Peyer's patch (tissue), 4 donors: ENCODE results near the gene SFI1. TPM values are rescaled to one million over a fixed set of nuclear protein-coding genes. Genes with fewer than 3 reads are reported as not detected.

Experiments
- DNase-seq, 3 donors: peaks; one replicate each; pipeline ENCODE4 v3.0.0-alpha.2; 2017 to 2019
- H3K27ac ChIP-seq, 4 donors: fragments of 200-600 bp; sonication (generic); one replicate each; pipeline ENCODE4 v1.5.1; 2016 to 2019
- H3K27me3 ChIP-seq, 2 donors: fragments of 200-600 bp; sonication (generic); one replicate each; pipeline ENCODE4 v1.5.1; 2019
- H3K36me3 ChIP-seq, 3 donors: fragments of 200-600 bp; sonication (generic); one replicate each; pipeline ENCODE4 v1.5.1; 2016 to 2019
- H3K4me1 ChIP-seq, 4 donors: fragments of 200-600 bp; sonication (generic); one replicate each; pipeline ENCODE4 v1.5.1; 2016 to 2019
- H3K4me3 ChIP-seq, 4 donors: fragments of 200-600 bp; sonication (generic); 1 replicate in 3 of 4; 2 replicates in 1 of 4; pipeline ENCODE4 v1.5.1; 2016 to 2019; ENCODE audit warnings: mild to moderate bottlenecking in 1 of 4
- H3K9me3 ChIP-seq, 4 donors: fragments of 200-600 bp; sonication (generic); one replicate each; pipeline ENCODE4 v1.5.1; 2016 to 2019; ENCODE audit warnings: mild to moderate bottlenecking in 1 of 4
- POLR2A ChIP-seq, 2 donors: fragments of 450-650 bp; IDR thresholded peaks; one replicate each; pipeline ENCODE4 v1.5.1; 2017; ENCODE audit warnings: antibody characterized with exemption in 2 of 2, mild to moderate bottlenecking in 2 of 2, moderate library complexity in 2 of 2
- total RNA-seq, 4 donors: library from RNA; depleted of rRNA; stranded (reverse); fragments of >200 nt; gene quantifications; one replicate each; pipeline ENCODE4 v1.1.0, GENCODE V29; 2016
- TF ChIP-seq, protein P1 (sequence below), 6 experiments: fragments of 450-650 bp in 4 of 6; fragments of 200-600 bp in 2 of 6; sonication (generic) in 1 of 6; IDR thresholded peaks; one replicate each; pipeline ENCODE4 v1.5.1; 2017 to 2019; ENCODE audit warnings: antibody characterized with exemption in 6 of 6, mild to moderate bottlenecking in 3 of 6, moderate library complexity in 1 of 6

The SFI1 gene
- total RNA-seq, 4 donors from 2014 or later = 124 to 307 (median 198) TPM

- Histone ChIP-seq H3K27ac (no peak overlapping the region), H3K4me1 (no peaks in the 10 kb centered on the region), H3K36me3 (peaks cover 0 to 27% (median 0%) of the 10 kb centered on the region in 3 donors), H3K9me3 (no peaks in the 10 kb centered on the region), H3K27me3 (no peaks in the 10 kb centered on the region), H3K4me3 (no peak overlapping the region)
- TF ChIP-seq, protein P1, sequence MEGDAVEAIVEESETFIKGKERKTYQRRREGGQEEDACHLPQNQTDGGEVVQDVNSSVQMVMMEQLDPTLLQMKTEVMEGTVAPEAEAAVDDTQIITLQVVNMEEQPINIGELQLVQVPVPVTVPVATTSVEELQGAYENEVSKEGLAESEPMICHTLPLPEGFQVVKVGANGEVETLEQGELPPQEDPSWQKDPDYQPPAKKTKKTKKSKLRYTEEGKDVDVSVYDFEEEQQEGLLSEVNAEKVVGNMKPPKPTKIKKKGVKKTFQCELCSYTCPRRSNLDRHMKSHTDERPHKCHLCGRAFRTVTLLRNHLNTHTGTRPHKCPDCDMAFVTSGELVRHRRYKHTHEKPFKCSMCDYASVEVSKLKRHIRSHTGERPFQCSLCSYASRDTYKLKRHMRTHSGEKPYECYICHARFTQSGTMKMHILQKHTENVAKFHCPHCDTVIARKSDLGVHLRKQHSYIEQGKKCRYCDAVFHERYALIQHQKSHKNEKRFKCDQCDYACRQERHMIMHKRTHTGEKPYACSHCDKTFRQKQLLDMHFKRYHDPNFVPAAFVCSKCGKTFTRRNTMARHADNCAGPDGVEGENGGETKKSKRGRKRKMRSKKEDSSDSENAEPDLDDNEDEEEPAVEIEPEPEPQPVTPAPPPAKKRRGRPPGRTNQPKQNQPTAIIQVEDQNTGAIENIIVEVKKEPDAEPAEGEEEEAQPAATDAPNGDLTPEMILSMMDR (IDR thresholded peaks at IDR 0.05) = no peak
- no peak for TF ChIP-seq POLR2A (IDR thresholded peaks at IDR 0.05)
- no peak for DNase-seq
Measured at GRCh38 chr22:31578171-31578570, 81.8 kb downstream of the SFI1 start.

DNA sequence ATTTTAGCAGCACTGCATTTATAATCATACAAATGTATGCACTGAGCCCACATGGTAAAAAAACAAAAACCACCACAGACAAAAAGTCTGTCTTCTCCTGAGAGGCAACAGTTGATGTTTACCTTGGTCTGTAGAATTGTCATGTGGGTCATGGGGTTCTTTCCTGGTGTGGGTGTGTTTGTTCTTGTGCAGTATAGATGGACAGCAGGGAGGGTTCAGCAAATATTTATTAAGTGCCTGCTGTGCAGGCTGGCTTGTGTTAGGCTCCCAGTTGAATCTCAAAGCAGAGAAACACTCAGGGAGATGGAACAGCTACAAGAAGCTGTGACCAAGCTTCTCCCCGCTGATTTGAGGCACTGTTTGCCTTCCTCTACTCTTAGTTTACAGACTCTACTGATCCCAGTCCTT, 83.5 kb downstream of the SFI1 start:
- H3K9me3 ChIP-seq = no peaks in the 10 kb centered on the region
- H3K36me3 ChIP-seq = peaks cover 0 to 12% (median 0%) of the 10 kb centered on the region in 3 donors
- DNase-seq = no peak
- H3K27ac ChIP-seq = no peak overlapping the region
- TF ChIP-seq, protein P1 (IDR thresholded peaks at IDR 0.05) = no peak
- TF ChIP-seq POLR2A (IDR thresholded peaks at IDR 0.05) = no peak
- no peak overlapping the region for H3K4me3 ChIP-seq
- no peaks in the 10 kb centered on the region for H3K4me1 ChIP-seq
- no peaks in the 10 kb centered on the region for H3K27me3 ChIP-seq

- no peak overlapping the region for H3K4me3 ChIP-seq
- H3K27me3 ChIP-seq = no peaks in the 10 kb centered on the region
- H3K27ac ChIP-seq = no peak overlapping the region
- peak in 1 of 3 donors; percentile 7 for DNase-seq
- peaks cover 0 to 22% (median 0%) of the 10 kb centered on the region in 3 donors for H3K36me3 ChIP-seq
- H3K4me1 ChIP-seq = no peaks in the 10 kb centered on the region
- no peaks in the 10 kb centered on the region for H3K9me3 ChIP-seq
- no peak for TF ChIP-seq POLR2A (IDR thresholded peaks at IDR 0.05)
- TF ChIP-seq, protein P1 (IDR thresholded peaks at IDR 0.05) = no peak
Measured at GRCh38 chr22:31583861-31584485, 87.6 kb downstream of the SFI1 start.

- no peak for DNase-seq
- Histone ChIP-seq H3K27ac (no peak overlapping the region), H3K4me1 (no peaks in the 10 kb centered on the region)
Measured at GRCh38 chr22:31584804-31585160, 88.4 kb downstream of the SFI1 start.

DNA sequence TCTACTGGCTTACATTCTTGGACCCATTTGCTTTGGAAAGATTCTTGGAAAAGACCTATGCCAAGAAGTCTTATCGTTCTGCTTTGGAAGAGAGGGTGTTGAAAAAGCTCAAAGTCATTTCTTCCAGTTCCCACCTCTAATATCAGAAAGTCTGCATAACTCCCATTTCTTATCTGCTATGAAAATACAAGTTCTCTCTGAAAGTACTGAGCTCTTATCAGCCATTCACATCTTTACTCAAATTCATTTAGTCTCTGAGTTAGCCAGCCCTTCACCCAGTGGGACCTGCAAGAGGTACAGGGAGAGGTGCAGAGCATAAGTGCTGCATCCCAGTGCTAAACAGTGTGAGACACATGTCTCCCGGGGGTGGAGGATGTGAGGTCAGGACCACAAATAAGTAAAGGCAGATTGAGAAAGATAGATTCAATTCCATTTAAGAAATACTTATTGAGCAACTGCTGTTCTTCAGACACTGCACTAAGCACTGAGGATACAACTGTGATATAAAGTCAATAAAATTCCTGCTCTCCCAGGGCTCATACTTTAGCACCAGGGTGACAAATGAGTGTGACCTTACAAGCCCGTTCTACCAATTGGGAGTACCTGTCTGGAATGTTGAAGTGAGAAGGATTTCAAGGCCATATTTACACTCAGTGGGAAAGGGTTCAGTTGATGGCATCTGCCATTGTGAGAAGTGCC, 89.0 kb downstream of the SFI1 start:
- H3K4me3 ChIP-seq = no peak overlapping the region
- H3K4me1 ChIP-seq = no peaks in the 10 kb centered on the region
- no peaks in the 10 kb centered on the region for H3K27me3 ChIP-seq
- H3K9me3 ChIP-seq = no peaks in the 10 kb centered on the region
- peak in 1 of 3 donors; percentile 27 for DNase-seq
- H3K27ac ChIP-seq = no peak overlapping the region
- no peak for TF ChIP-seq POLR2A (IDR thresholded peaks at IDR 0.05)
- TF ChIP-seq, protein P1 (IDR thresholded peaks at IDR 0.05) = no peak
- peaks cover 0 to 22% (median 0%) of the 10 kb centered on the region in 3 donors for H3K36me3 ChIP-seq

More at GRCh38 chr22:31584804-31585160, 88.4 kb downstream of the SFI1 start:
- Histone ChIP-seq H3K4me3 (no peak overlapping the region), H3K27me3 (no peaks in the 10 kb centered on the region), H3K36me3 (peaks cover 0 to 22% (median 0%) of the 10 kb centered on the region in 3 donors), H3K9me3 (no peaks in the 10 kb centered on the region)
- no peak for TF ChIP-seq POLR2A (IDR thresholded peaks at IDR 0.05)
- TF ChIP-seq, protein P1 (IDR thresholded peaks at IDR 0.05) = no peak
